ENCODE results near the gene CLIC3. TPM values are rescaled to one million over a fixed set of nuclear protein-coding genes. Genes with fewer than 3 reads are reported as not detected.

CLIC3 gene
- not detected for total RNA-seq

- intact Hi-C loops (cut with DNase I, micrococcal nuclease) = no loop called here
- POLR2A ChIA-PET = interaction anchor here (0.6 kb wide), 1 partner anchor 8 kb away, joined by 5 read pairs; no protein-coding TSS in a partner anchor
- H3K4me1 Mint-ChIP-seq = peaks cover 35% of the 10 kb centered on the region
- no peak within 1 kb of the TSS for H3K4me3 Mint-ChIP-seq
- H3K27ac Mint-ChIP-seq = no peak within 1 kb of the TSS
- CTCF ChIA-PET = interaction anchor here (0.6 to 1.2 kb wide), 6 partner anchors 12 to 426 kb away, joined by 3 to 5 read pairs (median 4); partner anchors contain the start of genes EXD3 and NPDC1
- no peaks in the 10 kb centered on the region for H3K9me3 Mint-ChIP-seq (ENCODE audit: low read depth)
- peaks cover 10% of the 10 kb centered on the region for H3K36me3 Mint-ChIP-seq (ENCODE audit: low read depth)
- ATAC-seq = no peak
- peaks cover 6% of the 10 kb centered on the region for H3K27me3 Mint-ChIP-seq
- peak; percentile 50 for DNase-seq
Observed at GRCh38 chr9:136996361-136997292, at the start of gene CLIC3. Gene CLIC3 (minus strand): TSS chr9:136996568. CDS start chr9:136996543, 25 bp downstream.

- Mint-ChIP-seq H3K36me3 (ENCODE audit: low read depth) (no peaks in the 10 kb centered on the region), H3K4me3 (peak overlapping the region; percentile 61), H3K9me3 (ENCODE audit: low read depth) (no peaks in the 10 kb centered on the region), H3K27me3 (peaks cover 34% of the 10 kb centered on the region), H3K4me1 (peaks cover 12% of the 10 kb centered on the region), H3K27ac (no peak overlapping the region)
- intact Hi-C loops (cut with DNase I, micrococcal nuclease) = loop anchor here (1.0 to 10.0 kb wide), 6 partner anchors 17 to 198 kb away; partner anchors contain the start of genes ABCA2 (in 1 of the 2), CYSRT1 (in 1 of the 2), PHPT1 (in 1 of the 2) and RNF208 (in 1 of the 2)
- CTCF ChIA-PET = interaction anchor here (0.6 to 2.0 kb wide), 8 partner anchors 10 to 80 kb away, joined by 3 to 20 read pairs (median 6); partner anchors contain the start of gene MAN1B1
- POLR2A ChIA-PET = interaction anchor here (1.0 to 1.3 kb wide), 2 partner anchors 11 to 60 kb away, joined by 3 read pairs; no protein-coding TSS in a partner anchor
- peak; percentile 57 for DNase-seq
- peak; percentile 38 for ATAC-seq
Observed at GRCh38 chr9:137045294-137046087, 49.1 kb upstream of the CLIC3 start.

- H3K4me3 Mint-ChIP-seq = peak overlapping the region; percentile 61
Observed at GRCh38 chr9:137044502-137045177, 48.3 kb upstream of the CLIC3 start.

GRCh38 chr9:137044037-137044436, 47.7 kb upstream of the CLIC3 start:
- ChIA-PET CTCF (interaction anchor here (1.0 to 1.5 kb wide), 4 partner anchors 9 to 20 kb away, joined by 3 to 6 read pairs (median 4); no protein-coding TSS in a partner anchor), POLR2A (interaction anchor here (1.3 kb wide), 1 partner anchor 9 kb away, joined by 3 read pairs; no protein-coding TSS in a partner anchor)
- no peaks in the 10 kb centered on the region for H3K9me3 Mint-ChIP-seq (ENCODE audit: low read depth)
- H3K4me3 Mint-ChIP-seq = no peak overlapping the region
- H3K27me3 Mint-ChIP-seq = peaks cover 25% of the 10 kb centered on the region
- no peaks in the 10 kb centered on the region for H3K36me3 Mint-ChIP-seq (ENCODE audit: low read depth)
- intact Hi-C loops (cut with DNase I, micrococcal nuclease) = loop anchor here in 1 of 2 experiments (10.0 kb wide), 1 partner anchor 181 kb away; the partner anchor contains the start of genes CYSRT1, RNF208 and RNF224
- H3K4me1 Mint-ChIP-seq = peaks cover 6% of the 10 kb centered on the region
- no peak for ATAC-seq
- H3K27ac Mint-ChIP-seq = no peak overlapping the region
- no peak for DNase-seq

More at GRCh38 chr9:137044502-137045177, 48.3 kb upstream of the CLIC3 start:
- DNase-seq (no peak), ATAC-seq (no peak)
- ChIA-PET POLR2A (interaction anchor here (1.0 to 1.3 kb wide), 2 partner anchors 10 to 61 kb away, joined by 3 read pairs; no protein-coding TSS in a partner anchor), CTCF (interaction anchor here (0.6 to 1.5 kb wide), 8 partner anchors 9 to 79 kb away, joined by 3 to 6 read pairs (median 4); no protein-coding TSS in a partner anchor)
- Mint-ChIP-seq H3K36me3 (ENCODE audit: low read depth) (no peaks in the 10 kb centered on the region), H3K27me3 (peaks cover 28% of the 10 kb centered on the region), H3K4me1 (peaks cover 9% of the 10 kb centered on the region), H3K27ac (no peak overlapping the region), H3K9me3 (ENCODE audit: low read depth) (no peaks in the 10 kb centered on the region)
- intact Hi-C loops (cut with DNase I, micrococcal nuclease) = loop anchor here (5.0 to 10.0 kb wide), 3 partner anchors 180 to 197 kb away; partner anchors contain the start of genes CYSRT1 (in 1 of the 2), PHPT1 (in 1 of the 2), RNF208 (in 1 of the 2) and RNF224 (in 1 of the 2)

GRCh38 chr9:137042751-137043727, 46.7 kb upstream of the CLIC3 start:
- H3K9me3 Mint-ChIP-seq (ENCODE audit: low read depth) = no peaks in the 10 kb centered on the region

GRCh38 chr9:137041124-137041523, 44.8 kb upstream of the CLIC3 start:
- Mint-ChIP-seq H3K27me3 (peaks cover 14% of the 10 kb centered on the region), H3K4me1 (peaks cover 6% of the 10 kb centered on the region), H3K4me3 (no peak overlapping the region), H3K36me3 (ENCODE audit: low read depth) (no peaks in the 10 kb centered on the region), H3K9me3 (ENCODE audit: low read depth) (no peaks in the 10 kb centered on the region), H3K27ac (no peak overlapping the region)
- intact Hi-C loops (cut with DNase I, micrococcal nuclease) = loop anchor here in 1 of 2 experiments (10.0 kb wide), 1 partner anchor 184 kb away; the partner anchor contains the start of genes CYSRT1, RNF208 and RNF224
- ChIA-PET POLR2A (no interaction called here), CTCF (no interaction called here)
- ATAC-seq (no peak), DNase-seq (no peak)

More at GRCh38 chr9:137042751-137043727, 46.7 kb upstream of the CLIC3 start:
- ChIA-PET CTCF (no interaction called here), POLR2A (no interaction called here)
- intact Hi-C loops (cut with DNase I, micrococcal nuclease) = loop anchor here in 1 of 2 experiments (10.0 kb wide), 1 partner anchor 182 kb away; the partner anchor contains the start of genes CYSRT1, RNF208 and RNF224
- ATAC-seq (no peak), DNase-seq (no peak)
- Mint-ChIP-seq H3K4me3 (no peak overlapping the region), H3K36me3 (ENCODE audit: low read depth) (no peaks in the 10 kb centered on the region), H3K27me3 (peaks cover 25% of the 10 kb centered on the region), H3K27ac (no peak overlapping the region), H3K4me1 (peaks cover 6% of the 10 kb centered on the region)

GRCh38 chr9:137040568-137040967, 44.2 kb upstream of the CLIC3 start:
- ATAC-seq (no peak), DNase-seq (no peak)
- H3K36me3 Mint-ChIP-seq (ENCODE audit: low read depth) = no peaks in the 10 kb centered on the region
- POLR2A ChIA-PET = no interaction called here
- no peak overlapping the region for H3K4me3 Mint-ChIP-seq
- H3K27ac Mint-ChIP-seq = no peak overlapping the region
- intact Hi-C loops (cut with DNase I, micrococcal nuclease) = loop anchor here in 1 of 2 experiments (10.0 kb wide), 1 partner anchor 184 kb away; the partner anchor contains the start of genes CYSRT1, RNF208 and RNF224
- CTCF ChIA-PET = no interaction called here
- H3K4me1 Mint-ChIP-seq = peaks cover 6% of the 10 kb centered on the region
- H3K27me3 Mint-ChIP-seq = peaks cover 14% of the 10 kb centered on the region
- H3K9me3 Mint-ChIP-seq (ENCODE audit: low read depth) = no peaks in the 10 kb centered on the region

GRCh38 chr9:137039611-137040366, 43.4 kb upstream of the CLIC3 start:
- POLR2A ChIA-PET = no interaction called here
- no peak overlapping the region for H3K4me3 Mint-ChIP-seq
- peaks cover 10% of the 10 kb centered on the region for H3K27me3 Mint-ChIP-seq
- ATAC-seq (no peak), DNase-seq (no peak)
- peaks cover 9% of the 10 kb centered on the region for H3K4me1 Mint-ChIP-seq
- intact Hi-C loops (cut with DNase I, micrococcal nuclease) = loop anchor here in 1 of 2 experiments (10.0 kb wide), 2 partner anchors 185 to 195 kb away; partner anchors contain the start of genes AJM1, CYSRT1, PHPT1 and RNF208
- CTCF ChIA-PET = interaction anchor here (3.2 kb wide), 1 partner anchor 10 kb away, joined by 12 read pairs; no protein-coding TSS in a partner anchor
- no peaks in the 10 kb centered on the region for H3K9me3 Mint-ChIP-seq (ENCODE audit: low read depth)
- no peaks in the 10 kb centered on the region for H3K36me3 Mint-ChIP-seq (ENCODE audit: low read depth)
- H3K27ac Mint-ChIP-seq = no peak overlapping the region

GRCh38 chr9:137038916-137039315, 42.5 kb upstream of the CLIC3 start:
- ATAC-seq (no peak), DNase-seq (no peak)
- Mint-ChIP-seq H3K9me3 (ENCODE audit: low read depth) (no peaks in the 10 kb centered on the region), H3K27ac (no peak overlapping the region), H3K4me3 (no peak overlapping the region), H3K36me3 (ENCODE audit: low read depth) (no peaks in the 10 kb centered on the region), H3K27me3 (peaks cover 6% of the 10 kb centered on the region), H3K4me1 (peaks cover 10% of the 10 kb centered on the region)
- ChIA-PET POLR2A (no interaction called here), CTCF (interaction anchor here (0.7 to 3.2 kb wide), 2 partner anchors 9 to 51 kb away, joined by 3 to 12 read pairs; no protein-coding TSS in a partner anchor)
- intact Hi-C loops (cut with DNase I, micrococcal nuclease) = loop anchor here in 1 of 2 experiments (10.0 kb wide), 1 partner anchor 194 kb away; the partner anchor contains the start of genes AJM1 and PHPT1

Measured in activated CD4-positive, alpha-beta T cell treated with anti-CD3 and anti-CD28 coated beads for 36 hours (primary cell).